AG10803 (cell line): ENCODE measurements around the gene APOO.

Source experiments
- DNase-seq: peaks from one replicate; pipeline ENCODE4 v3.0.0; 2010; ENCODE audit warnings: low read depth
- H3K4me3 ChIP-seq: 2 replicates; pipeline ENCODE4 v1.5.1; 2011; ENCODE audit warnings: mild to moderate bottlenecking, low read length, control low read depth
- TF ChIP-seq, protein P1 (sequence below): conservative IDR thresholded peaks from 2 replicates; pipeline ENCODE4 v1.5.1; 2011; ENCODE audit warnings: mild to moderate bottlenecking, low read length, control low read depth, inconsistent platforms

Gene APOO

DNA sequence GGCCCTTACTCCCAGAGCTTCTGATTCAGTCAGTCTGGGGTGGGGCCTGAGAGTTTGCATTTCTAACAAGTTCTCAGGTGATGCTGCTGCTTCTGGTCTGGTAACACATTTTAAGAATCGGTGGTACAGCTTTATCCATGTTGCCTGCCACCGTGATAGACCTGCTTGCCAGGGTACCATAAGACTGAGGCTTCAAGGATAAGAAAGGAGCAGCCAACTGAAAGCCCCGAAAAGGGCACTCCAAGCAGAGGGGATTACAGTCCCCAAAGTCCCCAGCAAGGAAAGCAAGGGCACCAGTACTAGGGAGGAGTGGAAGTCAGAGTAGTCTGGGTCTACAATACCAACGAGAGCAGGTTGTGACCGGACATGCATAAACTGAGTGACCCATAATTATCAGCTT is 49.8 kb downstream of the APOO start:
- DNase-seq = no peak
- no peak overlapping the region for H3K4me3 ChIP-seq
- TF ChIP-seq, protein P1, sequence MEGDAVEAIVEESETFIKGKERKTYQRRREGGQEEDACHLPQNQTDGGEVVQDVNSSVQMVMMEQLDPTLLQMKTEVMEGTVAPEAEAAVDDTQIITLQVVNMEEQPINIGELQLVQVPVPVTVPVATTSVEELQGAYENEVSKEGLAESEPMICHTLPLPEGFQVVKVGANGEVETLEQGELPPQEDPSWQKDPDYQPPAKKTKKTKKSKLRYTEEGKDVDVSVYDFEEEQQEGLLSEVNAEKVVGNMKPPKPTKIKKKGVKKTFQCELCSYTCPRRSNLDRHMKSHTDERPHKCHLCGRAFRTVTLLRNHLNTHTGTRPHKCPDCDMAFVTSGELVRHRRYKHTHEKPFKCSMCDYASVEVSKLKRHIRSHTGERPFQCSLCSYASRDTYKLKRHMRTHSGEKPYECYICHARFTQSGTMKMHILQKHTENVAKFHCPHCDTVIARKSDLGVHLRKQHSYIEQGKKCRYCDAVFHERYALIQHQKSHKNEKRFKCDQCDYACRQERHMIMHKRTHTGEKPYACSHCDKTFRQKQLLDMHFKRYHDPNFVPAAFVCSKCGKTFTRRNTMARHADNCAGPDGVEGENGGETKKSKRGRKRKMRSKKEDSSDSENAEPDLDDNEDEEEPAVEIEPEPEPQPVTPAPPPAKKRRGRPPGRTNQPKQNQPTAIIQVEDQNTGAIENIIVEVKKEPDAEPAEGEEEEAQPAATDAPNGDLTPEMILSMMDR = no peak

DNA sequence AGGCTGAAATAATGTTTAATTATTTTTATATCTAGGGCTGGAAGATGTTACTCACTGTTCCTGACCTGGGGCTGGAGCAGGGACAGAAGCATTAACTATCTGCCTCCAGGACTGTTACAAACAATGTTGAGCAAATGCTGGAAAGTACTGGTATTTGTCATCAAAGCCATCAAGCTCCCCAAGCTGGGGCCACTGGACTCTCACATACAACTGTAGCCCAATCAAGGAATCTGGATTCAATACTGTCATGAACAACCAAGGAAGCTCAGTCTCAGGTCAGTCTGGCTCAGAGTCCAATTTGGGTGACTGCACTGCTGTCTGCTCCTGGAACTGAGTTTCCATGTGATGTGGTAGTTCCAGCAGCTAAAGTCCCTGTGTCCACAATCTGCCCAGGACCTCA is 50.4 kb downstream of the APOO start:
- DNase-seq = no peak
- no peak overlapping the region for H3K4me3 ChIP-seq
- TF ChIP-seq, protein P1 = no peak

DNA sequence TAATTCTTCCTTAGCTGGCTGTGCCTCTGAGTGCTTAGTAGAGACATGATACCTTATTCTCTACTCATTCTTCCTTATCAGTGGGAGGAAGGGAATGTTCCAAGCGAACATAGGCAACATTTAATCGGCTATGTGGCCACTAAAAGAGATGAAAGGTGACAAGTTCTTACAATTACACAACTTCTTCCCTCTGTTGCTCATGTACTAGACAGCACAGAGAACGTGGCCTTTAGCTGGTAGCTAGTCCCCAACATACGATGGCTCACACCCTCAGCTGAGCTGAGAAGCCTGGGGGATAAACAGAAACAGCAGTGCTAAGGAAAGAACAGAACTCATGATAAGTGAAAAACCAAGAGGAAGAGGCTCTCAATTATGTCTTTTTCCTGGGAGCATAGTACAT is 52.2 kb downstream of the APOO start:
- DNase-seq = no peak
- H3K4me3 ChIP-seq = no peak overlapping the region
- TF ChIP-seq, protein P1 = no peak

DNA sequence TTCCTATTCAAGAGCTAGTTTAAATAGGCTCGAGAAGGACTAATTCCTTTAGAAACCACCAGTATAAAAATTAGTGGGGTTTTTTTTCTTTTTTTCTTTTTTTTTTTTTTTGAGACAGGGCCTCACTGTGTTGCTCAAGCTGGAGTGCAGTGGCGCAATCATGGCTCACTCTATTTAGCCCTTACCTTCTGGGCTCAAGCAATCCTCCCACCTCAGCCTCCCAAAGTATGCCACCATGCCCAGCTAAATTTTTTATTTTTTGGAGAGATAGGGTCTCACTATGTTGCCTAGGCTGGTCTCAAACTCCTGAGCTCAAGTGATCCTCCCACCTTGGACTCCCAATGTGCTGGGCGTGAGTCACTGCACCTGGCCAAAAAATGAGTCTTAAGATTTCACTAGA is 52.8 kb downstream of the APOO start:
- no peak overlapping the region for H3K4me3 ChIP-seq
- TF ChIP-seq, protein P1 = no peak
- peak; percentile 2 for DNase-seq

DNA sequence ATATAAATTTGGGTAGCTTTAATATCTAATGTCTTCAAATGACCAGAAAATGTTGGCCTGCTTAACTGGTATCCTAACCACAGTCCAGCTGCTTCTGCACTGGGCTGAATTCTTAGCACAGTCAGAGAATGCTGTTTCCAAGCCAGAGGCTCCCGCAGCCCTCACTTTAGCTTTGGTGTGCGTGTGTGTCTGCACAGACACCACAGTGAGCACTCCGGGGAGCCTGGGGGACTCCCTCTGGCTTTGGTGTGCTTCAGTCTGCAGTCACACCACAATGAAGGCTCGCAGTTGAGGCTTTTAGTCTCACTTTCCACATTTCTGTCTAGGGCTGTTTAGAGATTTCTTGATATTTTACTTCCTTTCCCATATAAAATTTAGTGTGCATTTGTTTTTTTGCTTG is 53.6 kb downstream of the APOO start:
- no peak for DNase-seq
- TF ChIP-seq, protein P1 = no peak
- no peak overlapping the region for H3K4me3 ChIP-seq

DNA sequence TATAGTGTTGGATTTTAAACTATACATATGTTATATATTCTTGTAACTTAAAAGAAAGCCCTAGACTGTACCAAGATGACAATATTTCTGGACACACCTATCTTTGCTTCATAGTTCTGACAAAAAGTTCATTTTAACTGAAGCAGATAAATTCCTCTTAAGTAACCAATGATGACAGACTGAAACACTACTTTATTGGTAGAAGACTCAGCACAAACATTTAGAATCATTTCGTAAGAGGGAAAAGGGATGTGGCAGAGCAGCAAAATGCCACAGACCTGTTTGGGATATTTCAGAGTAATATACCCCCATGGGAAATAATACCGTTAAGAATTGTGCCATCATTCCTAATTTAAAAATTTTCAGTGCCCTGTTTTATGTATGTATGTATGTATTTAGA is 56.2 kb downstream of the APOO start:
- DNase-seq = no peak
- no peak overlapping the region for H3K4me3 ChIP-seq
- TF ChIP-seq, protein P1 = no peak

DNA sequence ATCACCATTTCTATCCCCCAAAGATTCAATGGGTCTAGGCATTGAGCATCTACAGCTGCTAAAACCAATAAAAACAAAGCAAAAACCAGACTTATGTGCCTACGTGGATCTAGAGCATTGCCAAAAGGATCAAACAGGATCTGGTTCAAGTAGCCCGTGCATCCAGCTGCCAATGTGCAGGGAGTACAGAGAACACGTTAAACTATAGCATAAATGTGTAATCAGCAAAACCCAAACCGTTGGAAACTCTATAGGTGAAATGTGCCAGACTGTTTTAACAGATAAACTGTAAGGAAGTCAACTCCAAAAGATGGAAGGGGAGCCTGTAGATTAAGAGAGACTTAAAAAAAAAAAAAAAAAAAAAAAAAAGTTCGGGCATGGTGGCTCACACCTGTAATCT is 58.5 kb downstream of the APOO start:
- no peak for DNase-seq
- TF ChIP-seq, protein P1 = no peak
- H3K4me3 ChIP-seq = no peak overlapping the region
